NCI-H748 (cell line): ENCODE data around the gene GCLC.
"Not testable (repeated sequence)": the region's sequence is repeated elsewhere in the genome, so short reads cannot be mapped to it uniquely, and the experiment has no call there.

Source experiments
- DNase-seq: peaks from one replicate; lab custom pipeline; 2025; ENCODE audit not compliant: unreplicated experiment; lab: John Stamatoyannopoulos, UW

The GCLC gene

DNA sequence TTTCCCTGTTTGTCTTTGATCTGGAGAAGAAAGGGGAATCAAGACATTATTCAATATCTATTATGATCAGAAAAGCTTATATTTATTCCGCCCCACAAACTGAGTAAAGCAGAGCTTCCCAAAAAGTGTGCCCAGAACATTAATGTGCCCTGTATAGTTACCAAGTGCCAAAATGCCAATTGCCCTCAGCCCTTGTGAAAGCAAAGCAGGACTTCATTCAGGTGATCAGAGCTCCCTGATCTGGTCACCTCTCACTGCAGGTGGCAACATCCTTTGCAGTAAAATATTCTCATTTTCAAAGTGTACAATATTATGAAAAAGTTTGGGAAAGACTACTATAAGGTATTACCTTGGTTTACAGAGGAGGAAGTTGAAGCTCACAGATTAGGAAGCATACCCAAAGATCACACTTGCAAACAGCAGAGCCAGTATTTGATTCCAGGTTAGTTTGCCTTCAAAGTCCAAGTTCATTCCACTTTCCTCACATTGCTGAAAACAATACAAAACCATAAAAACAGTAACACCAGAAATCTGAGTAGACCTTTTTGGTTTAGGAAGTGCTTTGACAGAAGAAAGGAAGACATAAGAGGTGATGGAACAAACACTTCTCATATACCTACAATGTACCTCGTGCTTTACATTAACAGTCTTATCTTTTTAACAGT lies 19.6 kb upstream of the GCLC start:
- DNase-seq = no peak

DNA sequence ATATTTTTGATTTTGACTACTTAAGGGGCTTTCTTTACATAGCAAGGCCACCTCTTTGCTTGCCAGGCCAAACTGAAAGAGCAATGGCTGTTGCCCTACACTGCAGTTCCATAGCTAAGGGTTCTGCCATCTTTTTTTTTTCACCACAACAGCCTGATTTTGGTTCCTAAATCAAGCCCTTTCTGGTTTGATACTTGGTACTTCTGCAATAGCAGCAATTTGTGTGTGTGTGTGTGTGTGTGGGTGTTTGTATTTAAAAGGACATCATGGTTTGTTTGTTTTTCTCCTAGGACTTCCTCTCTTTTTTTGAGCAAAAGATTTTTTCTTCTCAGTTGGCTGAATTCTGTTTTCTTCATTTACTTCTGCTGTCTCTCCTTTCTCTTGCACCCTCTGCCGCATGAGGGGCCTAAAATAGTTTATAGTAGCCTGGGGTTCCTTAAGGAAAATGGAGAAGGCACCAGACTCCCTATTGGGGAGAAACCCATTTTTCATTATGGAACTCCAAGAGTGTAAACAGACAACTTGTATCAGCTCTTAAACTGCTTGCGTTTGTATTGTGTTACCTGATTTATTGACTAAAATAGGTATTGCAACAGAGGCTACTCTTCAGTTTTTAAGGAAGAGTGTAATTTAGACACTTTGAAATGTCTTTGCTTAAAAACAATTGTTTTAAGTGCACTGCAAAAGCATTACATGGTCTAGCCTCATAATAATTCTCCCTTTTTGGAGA lies 12.2 kb upstream of the GCLC start:
- no peak for DNase-seq

DNA sequence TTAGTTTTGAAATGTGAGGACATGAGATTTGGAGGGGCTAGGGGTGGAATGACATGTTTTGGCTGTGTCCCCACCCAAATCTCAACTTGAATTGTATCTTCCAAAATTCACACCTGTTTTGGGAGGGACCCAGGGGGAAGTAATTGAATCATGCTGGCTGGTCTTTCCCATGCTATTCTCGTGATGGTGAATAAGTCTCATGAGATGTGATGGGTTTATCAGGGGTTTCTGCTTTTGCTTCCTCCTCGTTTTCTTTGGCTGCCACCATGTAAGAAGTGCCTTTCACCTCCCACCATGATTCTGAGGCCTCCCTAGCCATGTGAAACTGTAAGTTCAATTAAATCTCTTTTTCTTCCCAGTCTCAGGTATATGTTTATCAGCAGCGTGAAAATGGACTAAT lies 8.7 kb upstream of the GCLC start:
- DNase-seq = not testable (repeated sequence)

DNA sequence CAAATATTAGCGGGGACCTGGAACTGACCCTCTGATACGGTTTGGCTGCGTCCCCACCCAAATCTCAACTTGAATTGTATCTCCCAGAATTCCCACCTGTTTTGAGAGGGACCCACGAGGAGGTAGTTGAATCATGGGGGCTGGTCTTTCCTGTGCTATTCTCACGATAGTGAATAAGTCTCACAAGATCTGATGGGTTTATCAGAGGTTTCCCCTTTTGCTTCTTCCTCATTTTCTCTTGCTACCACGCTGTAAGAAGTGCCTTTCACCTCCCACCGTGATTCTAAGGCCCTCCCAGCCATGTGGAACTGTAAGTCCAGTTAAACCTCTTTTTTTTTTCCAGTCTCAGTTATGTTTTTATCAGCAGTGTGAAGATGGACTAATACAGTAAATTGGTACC lies 6.8 kb upstream of the GCLC start:
- not testable (repeated sequence) for DNase-seq

DNA sequence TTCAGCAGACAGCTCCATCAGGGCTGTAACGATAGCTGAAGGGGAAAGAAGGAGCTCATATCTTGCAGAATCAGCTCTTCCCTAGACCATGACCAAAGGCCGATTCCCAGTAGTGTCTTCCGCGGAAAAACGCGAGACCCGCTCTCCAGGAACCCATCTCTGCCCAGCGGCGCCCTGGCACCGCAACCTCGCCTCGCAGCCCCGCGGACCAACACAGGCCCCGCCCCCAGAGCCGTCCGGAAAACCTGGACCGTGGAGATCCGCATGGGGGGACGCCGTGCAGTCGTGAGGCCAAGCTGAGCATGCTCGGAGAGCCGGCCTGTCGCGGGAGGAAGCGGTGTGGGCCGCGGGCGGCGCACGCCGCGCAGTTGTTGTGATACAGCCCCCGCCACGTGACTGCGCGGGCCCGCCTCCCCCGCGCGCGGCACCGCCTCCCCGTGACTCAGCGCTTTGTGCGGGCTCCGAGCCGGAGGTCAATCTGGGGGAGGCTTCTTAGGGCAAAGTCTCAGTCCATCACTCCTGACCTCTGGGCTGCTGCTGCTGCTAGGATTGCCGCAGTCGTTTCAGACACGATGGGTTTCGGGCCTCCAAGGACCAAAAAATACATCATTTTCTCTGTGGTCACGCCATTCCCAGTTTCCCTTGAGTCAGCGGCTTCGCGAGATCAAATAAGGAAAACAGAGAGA lies 3.1 kb upstream of the GCLC start:
- peak; percentile 93 for DNase-seq

DNA sequence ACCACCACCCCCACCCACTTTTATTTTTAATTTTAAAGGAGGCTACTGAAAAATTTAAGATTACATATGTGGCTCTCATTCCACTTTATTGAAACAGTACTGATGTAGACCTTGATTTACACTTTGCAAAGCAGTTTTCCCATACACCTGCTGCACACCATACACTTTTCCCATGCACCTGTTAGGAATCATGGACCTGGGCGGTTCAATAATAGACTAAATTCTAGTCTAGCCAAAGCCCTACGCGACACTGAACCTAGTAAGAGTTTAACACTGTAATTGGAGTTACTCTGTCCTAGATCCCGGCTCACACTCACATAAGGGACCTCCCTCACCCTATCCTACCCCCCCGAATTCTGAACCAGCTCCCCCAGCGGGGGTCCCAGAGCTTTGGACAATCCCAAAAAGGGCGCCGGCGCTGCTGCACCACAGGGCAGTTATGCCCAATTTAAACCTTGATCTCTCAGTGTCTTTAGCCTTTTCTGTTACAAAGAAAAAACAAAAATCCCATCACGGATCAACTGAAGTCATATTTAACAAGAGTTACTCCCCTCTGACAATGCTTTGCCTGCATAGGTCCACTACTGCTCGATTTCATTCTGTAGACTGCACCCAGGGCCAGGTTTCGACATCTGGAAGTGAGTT lies 2.4 kb upstream of the GCLC start:
- DNase-seq = peak; percentile 53

DNA sequence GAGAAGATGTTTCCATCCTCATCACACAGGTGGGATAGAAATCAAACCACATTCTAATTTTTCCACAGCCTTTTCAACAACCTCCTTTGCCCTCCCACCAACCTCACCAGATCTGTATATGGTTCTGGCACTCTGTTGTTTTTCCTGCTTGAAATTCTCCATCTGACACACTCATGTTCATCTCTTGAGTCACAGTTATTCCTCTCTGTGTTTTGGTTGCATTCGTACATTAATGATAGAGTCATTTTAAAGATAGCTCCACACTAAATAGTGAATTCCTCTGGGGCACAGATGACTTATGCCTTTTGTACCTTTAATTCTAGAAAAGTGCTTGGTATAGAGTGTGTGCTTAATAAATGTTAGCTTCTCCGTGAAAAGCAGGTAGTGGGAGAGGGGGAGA lies 1.4 kb upstream of the GCLC start:
- DNase-seq = no peak

DNA sequence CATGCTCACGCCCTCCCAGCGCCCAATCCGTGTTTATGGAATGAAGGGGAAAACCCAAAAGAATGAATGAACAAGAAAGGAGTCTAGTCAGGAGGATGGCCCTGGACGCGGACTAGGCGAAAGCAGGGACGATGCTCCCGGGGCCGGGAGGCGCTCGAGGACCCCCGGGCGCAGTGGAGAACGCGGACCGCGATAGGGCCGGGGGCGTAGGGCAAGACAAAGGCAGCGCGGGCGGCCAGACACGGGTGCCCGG lies 758 bp downstream of the GCLC start:
- DNase-seq = no peak

DNA sequence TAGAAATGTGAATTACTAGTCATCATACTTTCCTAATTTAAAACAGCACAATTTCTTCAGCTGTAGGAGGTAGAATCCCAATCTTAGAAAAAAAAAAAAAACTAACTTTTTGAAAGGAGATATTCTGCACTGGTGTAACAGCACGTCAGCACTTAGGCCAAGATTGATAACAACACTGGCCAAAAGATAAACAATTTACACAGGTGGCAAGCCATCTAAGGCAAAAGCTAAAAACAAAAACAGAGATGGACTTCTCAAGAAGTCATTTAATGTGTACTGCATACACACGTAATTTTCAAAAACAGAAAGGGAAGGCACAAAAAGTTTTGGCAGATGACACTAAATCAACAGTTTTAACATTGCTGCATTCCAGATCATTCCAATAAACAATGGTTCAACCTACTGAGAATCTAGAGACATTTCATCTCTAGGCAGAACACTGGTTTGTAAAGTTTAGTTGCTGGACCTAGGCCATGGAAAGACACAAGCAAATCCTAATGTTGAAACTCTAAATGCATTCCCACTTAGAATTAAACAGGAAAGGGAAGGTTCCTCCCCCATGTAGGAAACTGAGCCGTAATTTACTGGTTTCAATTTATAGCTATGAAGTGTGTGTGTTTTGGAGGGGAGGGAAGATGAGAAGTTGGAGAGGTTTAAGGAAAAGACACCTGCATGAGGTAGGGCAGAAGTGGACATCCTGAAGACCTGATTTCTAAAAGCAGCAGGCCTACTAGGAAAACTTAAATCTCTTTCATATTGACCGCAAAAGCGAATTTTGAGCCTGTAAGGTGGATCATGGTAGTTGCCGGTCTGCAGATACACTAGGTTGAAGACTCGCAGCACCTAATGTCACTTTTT lies 1.3 kb downstream of the GCLC start:
- peak; percentile 62 for DNase-seq

DNA sequence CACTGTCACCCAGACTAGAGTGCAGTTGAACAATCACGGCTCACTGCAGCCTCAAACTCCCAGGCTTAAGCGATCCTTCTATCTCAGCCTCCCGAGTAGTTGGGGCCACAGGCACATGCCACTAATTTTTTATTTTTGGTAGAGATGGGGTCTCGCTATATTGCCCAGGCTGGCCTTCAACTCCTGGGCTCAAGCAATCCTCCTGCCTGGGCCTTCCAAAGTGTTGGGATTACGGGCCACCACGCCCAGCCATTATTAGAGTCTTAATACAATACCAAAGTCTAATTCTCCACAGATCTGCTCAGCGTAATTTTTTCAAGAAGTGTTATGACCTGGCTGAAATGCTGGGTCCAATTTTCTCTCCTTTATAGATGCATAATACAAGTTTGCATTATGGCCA lies 3.0 kb downstream of the GCLC start:
- no peak for DNase-seq

DNA sequence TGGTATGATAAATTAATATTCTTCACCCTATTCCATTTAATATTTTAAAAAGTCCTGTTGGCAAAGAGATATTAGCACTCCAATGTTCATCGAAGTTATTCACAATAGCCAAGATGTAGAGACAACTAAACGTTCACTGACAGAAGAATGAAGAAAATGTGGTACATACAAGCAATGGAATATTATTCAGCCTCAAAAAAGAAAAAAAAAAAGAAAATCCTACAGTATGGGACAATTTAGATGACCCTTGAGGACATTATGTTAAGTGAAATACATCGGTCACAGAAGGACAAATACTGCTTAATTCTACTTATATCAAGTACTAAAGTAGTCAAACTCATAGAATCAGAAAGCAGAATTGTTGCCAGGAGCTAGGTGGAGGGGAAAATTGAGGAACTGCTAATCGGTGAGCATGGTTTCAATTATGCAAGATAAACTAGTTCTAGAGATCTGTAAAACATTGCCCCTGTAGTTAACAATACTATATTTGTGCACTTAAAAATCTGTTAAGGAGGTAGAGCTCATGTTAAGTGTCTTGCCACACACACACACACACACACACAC lies 4.7 kb downstream of the GCLC start:
- no peak for DNase-seq

DNA sequence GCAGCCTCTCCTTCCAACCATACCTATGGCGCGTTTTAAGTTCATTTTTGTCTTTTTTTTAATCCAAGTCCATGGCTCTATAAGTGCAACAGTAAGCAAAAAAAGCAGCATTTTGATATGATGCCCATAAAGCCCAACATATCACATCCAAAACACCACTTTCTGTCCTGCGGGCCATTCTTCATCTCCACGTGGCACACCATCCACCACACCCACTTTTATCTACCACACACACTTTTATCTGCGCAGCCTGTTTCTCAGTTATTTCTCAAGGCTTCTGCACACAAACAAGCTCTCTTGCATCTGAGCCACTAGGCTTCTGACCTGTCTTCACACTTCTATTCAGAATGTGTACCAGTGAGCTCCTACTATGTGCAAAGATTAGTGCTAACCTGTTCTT lies 5.3 kb downstream of the GCLC start:
- DNase-seq = no peak

DNA sequence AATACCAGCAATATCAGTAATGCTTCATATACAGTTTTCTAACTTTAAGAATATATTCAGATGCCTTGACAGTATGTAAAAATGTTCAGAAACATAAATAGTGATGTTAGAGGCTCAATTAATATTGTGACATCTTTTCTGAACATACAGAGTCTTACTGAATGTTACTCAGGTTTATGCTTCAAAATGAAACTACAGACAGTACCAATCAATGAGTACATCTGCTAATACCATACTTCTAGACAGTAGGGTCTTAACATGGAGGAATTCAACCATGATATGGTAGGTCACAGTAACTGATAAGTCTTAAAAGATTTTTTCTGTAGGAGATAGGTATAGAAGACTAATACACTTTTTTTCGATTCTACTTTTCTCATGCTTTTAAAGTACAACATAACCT lies 8.3 kb downstream of the GCLC start:
- DNase-seq = no peak

DNA sequence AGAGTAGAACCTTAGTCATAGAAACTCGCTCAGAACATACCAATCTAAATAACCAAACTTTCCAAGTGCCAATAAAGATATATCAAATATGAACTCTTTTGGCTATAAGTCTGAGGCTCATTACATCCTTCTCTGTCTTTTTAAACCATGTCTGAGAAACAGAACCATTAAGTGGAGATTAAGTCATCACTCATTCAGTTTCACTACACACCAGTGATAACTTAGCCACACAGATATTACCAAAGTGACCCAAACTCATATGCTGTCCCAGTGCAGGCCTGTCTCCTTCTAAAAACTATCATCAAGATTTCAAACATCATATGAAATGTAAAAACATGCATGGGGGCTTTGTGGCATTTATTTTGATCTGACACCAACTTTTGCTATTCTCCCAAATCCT lies 12.0 kb downstream of the GCLC start:
- DNase-seq = no peak

DNA sequence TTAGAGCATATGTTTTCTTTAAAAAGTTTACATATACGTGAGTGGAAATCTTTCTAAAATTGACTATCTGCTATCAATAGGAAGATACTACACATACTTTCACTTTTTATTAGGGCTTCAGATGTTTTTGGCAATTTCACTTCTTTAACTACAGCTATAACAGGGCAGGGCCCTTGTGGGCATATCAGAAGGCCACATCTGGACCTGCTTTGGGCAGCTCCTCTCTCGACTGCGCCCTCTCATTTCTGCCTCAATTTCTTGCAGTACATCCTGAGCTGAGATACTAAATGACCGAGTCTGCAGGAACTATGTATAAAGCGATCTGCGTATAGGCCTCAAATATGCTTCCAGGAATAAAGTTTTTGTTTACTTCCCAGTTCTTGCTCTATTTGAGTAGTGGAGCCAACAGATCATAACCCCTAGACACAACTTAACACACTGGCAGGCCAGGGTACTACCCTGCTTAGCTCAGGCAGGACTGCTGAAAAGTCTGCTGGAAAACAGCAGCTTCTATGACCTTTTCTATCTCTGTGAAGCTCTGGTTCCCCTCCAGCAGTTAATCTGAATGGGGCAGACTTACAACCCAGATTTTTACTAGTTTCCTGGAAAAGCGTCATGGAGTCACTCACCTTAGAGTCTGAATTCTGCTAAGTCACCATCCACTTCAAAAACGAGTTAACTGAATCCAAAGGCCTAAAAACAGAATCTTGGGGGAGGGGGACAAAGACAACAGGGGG lies 12.7 kb downstream of the GCLC start:
- DNase-seq = no peak

DNA sequence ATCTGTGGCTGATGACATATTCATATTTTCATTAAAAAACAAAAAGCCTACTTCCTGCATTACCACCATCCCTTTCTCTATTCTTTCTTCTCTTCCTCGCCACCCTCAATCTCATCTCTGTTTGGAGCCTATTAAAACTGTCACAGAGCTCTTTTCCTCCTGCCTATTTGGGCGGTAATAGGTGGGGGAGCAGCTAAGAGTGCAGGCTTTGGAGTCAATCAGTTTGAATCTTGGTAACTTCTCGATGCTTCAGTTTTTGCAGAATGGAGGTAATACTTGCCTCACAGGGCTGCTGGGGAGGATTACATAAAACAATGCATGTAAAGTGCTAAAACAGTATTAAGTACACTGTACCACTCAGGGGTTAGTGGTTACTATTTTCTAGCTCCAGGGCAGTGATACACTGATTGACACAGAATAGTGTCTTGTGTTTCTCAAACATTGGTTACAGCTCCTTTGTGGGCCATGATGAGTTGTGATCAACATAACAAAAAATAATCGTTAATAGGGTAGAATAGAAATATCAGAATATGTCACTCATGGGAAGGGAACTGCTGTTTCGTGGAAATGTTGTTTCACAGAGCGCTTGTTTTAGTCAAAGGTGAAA lies 14.0 kb downstream of the GCLC start:
- DNase-seq = no peak

DNA sequence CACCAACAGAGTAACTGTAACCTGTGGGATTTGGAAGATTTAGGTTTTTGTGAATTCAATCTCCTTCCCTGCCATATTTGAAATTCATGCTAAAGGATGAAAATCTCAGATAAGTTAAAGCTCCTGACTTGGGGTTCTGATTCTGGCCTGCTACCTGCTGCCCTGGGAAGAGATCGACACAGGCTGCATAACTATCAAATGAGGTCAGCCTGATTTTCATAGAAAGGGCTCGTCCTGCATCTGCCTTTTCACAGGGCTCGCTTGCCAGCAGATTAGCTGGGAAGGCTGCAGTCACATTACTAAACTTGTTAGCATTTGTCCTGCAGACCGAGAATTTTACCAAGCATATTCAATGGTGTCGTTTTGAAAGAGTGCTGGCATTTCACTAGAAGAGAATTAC lies 14.6 kb downstream of the GCLC start:
- no peak for DNase-seq

DNA sequence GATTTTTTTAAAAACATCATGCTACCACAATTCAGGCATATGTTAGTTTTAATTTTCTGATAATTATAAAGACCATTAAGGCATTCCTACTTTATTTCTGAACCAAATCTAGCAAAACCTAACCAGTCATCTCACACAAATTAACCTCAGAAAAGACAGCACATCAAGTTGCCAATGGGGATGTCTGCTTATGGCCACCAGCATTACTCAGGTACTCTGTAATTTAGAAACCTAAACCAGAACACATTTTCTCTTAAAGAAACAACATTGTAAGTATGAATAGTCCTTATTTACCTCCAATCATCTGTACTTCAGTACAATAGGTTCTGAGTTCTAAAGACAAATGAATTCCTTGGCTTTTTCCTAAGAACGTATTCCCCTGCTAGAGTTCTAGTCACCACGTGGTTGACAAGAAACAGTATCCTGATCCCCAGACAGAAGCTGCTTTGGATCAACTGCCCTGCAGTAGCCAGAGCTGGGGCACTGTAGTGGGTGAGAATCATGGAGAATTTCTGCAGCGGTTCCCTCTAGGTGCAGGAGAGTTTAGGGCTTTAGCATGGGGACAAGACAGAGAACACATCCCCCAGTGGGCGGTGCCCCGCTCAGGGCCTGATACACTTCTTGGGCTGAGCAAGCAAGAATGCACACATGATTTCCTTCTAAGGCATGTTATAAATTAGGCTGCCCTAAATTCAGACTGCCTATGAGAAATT lies 15.4 kb downstream of the GCLC start:
- no peak for DNase-seq

DNA sequence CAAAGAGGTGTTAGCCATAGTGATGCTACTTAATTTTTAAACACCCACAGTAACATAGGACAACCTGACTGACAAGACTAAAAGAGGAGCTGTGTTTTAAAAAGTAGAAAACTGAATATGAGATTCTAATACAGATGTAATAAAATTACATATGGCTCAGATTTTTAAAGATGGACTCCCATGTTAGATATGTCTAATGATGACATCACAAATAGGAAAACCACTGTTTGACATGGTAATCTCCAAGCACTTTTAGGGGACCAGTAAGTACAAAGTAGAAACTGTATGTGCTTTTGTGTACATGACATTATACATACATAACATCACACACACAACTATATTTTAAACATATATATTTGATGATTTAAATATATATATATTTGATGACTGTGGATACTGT lies 16.8 kb downstream of the GCLC start:
- no peak for DNase-seq
